Stimulated activated CD8-positive, alpha-beta memory T cell treated with anti-CD3 and anti-CD28 coated beads, Interleukin-2, amount 100 ng/mL, for 1 hour (primary cell): Measurements from ENCODE around the gene RPH3AL.
"Not testable (repeated sequence)": the region's sequence is repeated elsewhere in the genome, so short reads cannot be mapped to it uniquely, and the experiment has no call there.

Experiments used
- DNase-seq, 2 donors: peaks; one replicate each; pipeline ENCODE4 v3.0.0-alpha.2; 2020; ENCODE audit warnings: low read depth in 2 of 2

The RPH3AL gene

GRCh38 chr17:282000-282911 lies 70.4 kb downstream of the RPH3AL start:
- DNase-seq: no peak

- DNase-seq: no peak
These were observed 71.1 kb downstream of the RPH3AL start for GRCh38 chr17:281365-281999.

- DNase-seq: no peak
These were observed 71.7 kb downstream of the RPH3AL start for GRCh38 chr17:280901-281300.

- DNase-seq: no peak
These were observed 72.4 kb downstream of the RPH3AL start for GRCh38 chr17:280216-280615.

GRCh38 chr17:279776-280175 lies 72.8 kb downstream of the RPH3AL start:
- DNase-seq: no peak

- no peak for DNase-seq
These were observed 73.3 kb downstream of the RPH3AL start for GRCh38 chr17:279331-279730.

- no peak for DNase-seq
These were observed 73.9 kb downstream of the RPH3AL start for GRCh38 chr17:278676-279059.

GRCh38 chr17:278055-278675 lies 74.4 kb downstream of the RPH3AL start:
- DNase-seq: no peak

- DNase-seq: no peak
These were observed 77.7 kb downstream of the RPH3AL start for GRCh38 chr17:274902-275301.

- no peak for DNase-seq
These were observed 78.4 kb downstream of the RPH3AL start for GRCh38 chr17:273981-274832.

- DNase-seq: not testable (repeated sequence)
These were observed 79.8 kb downstream of the RPH3AL start for GRCh38 chr17:272856-273255.

GRCh38 chr17:271928-272623 lies 80.5 kb downstream of the RPH3AL start:
- not testable (repeated sequence) for DNase-seq

- DNase-seq: no peak
These were observed 82.7 kb downstream of the RPH3AL start for GRCh38 chr17:269616-270514.

GRCh38 chr17:266701-267667 lies 85.6 kb downstream of the RPH3AL start:
- DNase-seq: no peak

- no peak for DNase-seq
These were observed 86.4 kb downstream of the RPH3AL start for GRCh38 chr17:266219-266618.

GRCh38 chr17:265718-266117 lies 86.9 kb downstream of the RPH3AL start:
- DNase-seq: no peak

- DNase-seq: no peak
These were observed 88.8 kb downstream of the RPH3AL start for GRCh38 chr17:263773-264172.

- no peak for DNase-seq
These were observed 89.3 kb downstream of the RPH3AL start for GRCh38 chr17:263271-263670.

GRCh38 chr17:261635-262034 lies 91.0 kb downstream of the RPH3AL start:
- DNase-seq: no peak
